Right ventricle myocardium inferior (tissue), 1 donor: ENCODE data around the gene FAM83D. TPM values are rescaled to one million over a fixed set of nuclear protein-coding genes. Genes with fewer than 3 reads are reported as not detected.

Source experiments
- ATAC-seq: fragments of 200-7000 bp; cut with Tn5 transposase; one replicate; pipeline ENCODE4 v1.9.1; 2020; ENCODE audit warnings: mild to moderate bottlenecking, moderate library complexity
- DNase-seq: peaks from one replicate; pipeline ENCODE4 v3.0.0; 2021; ENCODE audit errors: missing footprints
- intact Hi-C: fragments of 100-400 bp; cut with DNase I; formaldehyde crosslinking; loops from one replicate; pipeline ENCODE4 v1.11.0; 2022
- long read RNA-seq: library from polyadenylated mRNA; unstranded; transcript quantifications from one replicate; pipeline ENCODE4 v2.0.0, GENCODE V29; 2021
- total RNA-seq: library from RNA; stranded (reverse); fragmentation: NEBNext Ultra II Directional; extraction: Animal tissue kit (Norgen Biotek cat#: 25700); gene quantifications from one replicate; pipeline ENCODE4 v1.2.1, GENCODE V29; 2021
- donor health status: DM: no; HTN: yes; CAD: no; lungs with severe emphysema.

Gene FAM83D
- total RNA-seq, result 0.49 TPM
- long read RNA-seq, result 0 reads

- ATAC-seq, result peak; percentile 94
- DNase-seq, result peak; percentile 96
- intact Hi-C loops, result no loop called here
Measured at GRCh38 chr20:38926142-38926933, at the start of gene FAM83D. TSS of gene FAM83D (plus strand) at chr20:38926417. CDS start at chr20:38926443, 26 bp downstream.

- intact Hi-C loops, result no loop called here
- DNase-seq (no peak), ATAC-seq (no peak)
Measured at GRCh38 chr20:38877483-38877882, 48.7 kb upstream of the FAM83D start.

DNA sequence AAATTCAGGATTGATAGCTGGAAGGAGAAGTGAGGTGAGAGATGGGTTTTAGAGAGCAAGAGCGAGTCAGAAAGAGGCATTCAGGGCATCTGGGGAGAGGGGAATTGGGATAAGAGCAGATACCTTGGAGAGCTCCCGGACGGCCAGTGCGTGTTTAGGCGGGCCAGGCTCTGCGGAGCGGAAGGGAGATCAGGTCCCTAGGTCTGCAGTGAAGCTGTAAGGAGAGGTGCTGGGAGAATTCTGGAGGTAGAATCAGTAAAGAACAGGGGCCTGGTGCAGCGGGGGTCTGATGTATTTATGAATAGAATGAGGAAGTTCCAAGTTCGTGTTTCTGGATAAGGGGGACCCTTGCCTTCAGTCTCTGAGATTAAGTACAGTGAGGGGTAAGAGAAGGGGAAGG lies 47.4 kb upstream of the FAM83D start:
- DNase-seq (no peak), ATAC-seq (no peak)
- intact Hi-C loops, result no loop called here

DNA sequence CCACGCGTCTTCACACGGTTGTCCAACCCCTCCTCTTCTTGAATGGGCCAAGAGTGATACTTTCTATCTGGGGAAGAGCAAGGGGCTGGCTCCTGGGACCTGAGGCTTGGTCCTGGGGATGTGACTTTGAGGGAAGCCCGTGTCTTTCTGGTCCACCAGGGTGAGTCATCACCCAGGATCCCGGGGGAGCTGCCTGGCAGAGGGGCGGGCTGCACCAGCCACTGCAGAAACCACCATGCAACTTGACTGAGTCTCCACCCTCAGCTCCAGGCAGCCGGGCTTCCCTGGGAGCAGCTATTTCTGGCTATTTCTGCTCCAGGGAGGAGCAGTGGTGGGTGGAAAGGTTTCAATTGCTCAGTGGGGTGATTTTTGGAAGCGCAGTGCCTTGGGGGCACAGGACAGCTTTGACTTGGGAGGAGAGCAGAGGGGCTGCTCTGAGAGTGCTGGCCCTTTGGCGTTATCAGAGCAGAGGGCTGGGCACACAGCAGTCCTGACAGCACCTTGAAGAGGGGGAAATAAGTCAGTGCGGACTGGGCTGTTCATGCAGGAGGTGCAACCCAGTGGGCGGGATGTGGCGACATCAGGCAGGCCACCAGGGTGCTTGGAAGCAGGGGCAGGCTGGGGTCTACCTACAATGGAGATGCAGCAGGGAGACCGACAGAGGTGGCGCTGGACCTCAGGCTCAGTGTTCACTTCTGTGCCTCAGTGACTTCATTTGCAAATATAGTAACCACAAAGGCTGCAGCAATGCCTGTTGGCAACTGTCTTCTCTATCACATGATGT lies 45.1 kb upstream of the FAM83D start:
- no peak for ATAC-seq
- DNase-seq, result no peak

GRCh38 chr20:38881806-38882440 lies 44.3 kb upstream of the FAM83D start:
- no peak for ATAC-seq
- intact Hi-C loops, result no loop called here

More for the DNA sequence above, 45.1 kb upstream of the FAM83D start:
- intact Hi-C loops, result no loop called here

DNA sequence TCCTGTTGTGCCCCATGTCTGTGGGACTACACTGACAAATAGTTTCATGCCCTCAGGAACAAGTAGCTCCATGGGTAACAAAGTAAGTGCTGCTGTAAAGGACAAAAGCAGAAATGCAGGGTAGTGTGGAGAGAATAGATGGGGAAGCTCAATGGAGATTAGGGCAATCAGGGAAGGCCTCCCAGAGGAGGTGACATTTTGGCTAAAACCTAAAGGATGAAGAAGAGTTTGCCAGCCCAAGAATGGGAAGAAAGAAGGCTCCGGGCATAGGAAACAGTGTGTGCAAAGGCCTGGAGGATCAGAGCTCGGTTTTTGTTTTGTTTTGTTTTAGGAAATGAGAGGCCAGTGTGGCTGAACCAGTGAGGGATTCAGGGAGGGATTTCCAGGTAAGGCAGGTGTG lies 43.6 kb upstream of the FAM83D start:
- intact Hi-C loops, result no loop called here
- ATAC-seq, result no peak
- no peak for DNase-seq

More at GRCh38 chr20:38881806-38882440, 44.3 kb upstream of the FAM83D start:
- no peak for DNase-seq

DNA sequence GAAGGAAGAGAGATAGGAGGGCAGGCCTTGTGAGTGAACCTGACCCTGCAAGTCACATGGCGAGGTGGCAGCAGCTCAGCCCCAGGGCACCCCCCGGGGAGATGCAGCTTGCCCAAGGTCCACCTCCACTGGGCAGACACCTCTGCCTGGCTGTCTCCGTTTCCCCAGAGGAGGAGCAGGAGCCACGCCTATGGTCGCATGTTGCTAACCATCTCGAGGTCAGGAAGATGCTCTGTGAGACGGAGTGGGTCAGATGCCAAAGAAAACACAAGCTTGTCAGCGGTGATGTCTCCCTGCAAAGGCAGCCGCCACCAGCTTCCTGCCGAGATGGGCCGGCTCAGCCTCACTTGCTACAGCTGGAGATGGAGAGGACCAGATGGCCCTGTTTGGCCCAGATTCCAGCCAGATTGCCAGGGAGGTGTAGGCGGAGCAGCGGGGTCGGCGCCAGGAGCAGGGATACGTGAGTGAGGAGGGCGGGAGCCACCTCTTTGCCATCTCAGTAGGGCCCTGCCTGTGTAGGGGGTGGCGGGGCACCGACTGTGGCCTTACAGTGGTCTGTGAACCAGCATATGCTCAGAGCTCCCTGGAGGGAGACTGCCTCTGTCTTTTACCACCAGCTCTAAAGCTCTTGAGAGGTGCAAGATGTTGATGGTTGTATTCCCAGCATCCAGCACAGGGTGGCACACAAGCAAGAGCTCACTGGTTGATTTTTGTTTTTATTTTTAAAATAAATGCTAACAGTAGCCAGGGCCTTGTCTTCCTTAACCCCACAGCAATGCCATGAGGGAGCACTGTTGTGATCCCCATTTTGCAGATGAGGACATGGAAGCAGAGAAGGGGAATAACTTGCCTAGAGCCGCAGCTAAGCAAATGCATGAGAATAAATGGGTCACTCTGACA lies 42.9 kb upstream of the FAM83D start:
- intact Hi-C loops, result no loop called here
- DNase-seq (no peak), ATAC-seq (no peak)

- DNase-seq, result no peak
- intact Hi-C loops, result no loop called here
- ATAC-seq, result no peak
Measured at GRCh38 chr20:38883981-38884733, 42.1 kb upstream of the FAM83D start.

DNA sequence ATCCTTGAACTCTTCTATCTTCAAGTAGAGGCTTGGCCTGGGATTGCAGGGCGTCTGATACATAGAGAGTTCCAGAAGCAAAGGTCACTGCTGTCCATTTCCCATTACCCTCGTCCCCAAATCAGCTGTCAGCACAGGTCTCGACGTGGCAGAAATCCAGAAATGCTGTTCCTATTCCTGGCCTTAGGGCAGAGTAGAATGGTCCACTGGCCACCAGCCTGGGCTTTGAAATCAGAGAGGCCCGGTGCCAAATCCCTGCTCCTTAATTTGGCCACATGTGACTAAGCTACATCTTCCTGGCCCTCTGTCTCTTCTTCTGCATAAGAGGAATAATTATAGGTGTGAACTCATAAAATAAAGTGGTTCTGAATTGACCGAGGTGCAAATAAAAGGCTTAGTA lies 40.9 kb upstream of the FAM83D start:
- intact Hi-C loops, result no loop called here
- no peak for ATAC-seq
- DNase-seq, result no peak

- DNase-seq (no peak), ATAC-seq (no peak)
- intact Hi-C loops, result no loop called here
Measured at GRCh38 chr20:38888059-38888831, 38.0 kb upstream of the FAM83D start.

DNA sequence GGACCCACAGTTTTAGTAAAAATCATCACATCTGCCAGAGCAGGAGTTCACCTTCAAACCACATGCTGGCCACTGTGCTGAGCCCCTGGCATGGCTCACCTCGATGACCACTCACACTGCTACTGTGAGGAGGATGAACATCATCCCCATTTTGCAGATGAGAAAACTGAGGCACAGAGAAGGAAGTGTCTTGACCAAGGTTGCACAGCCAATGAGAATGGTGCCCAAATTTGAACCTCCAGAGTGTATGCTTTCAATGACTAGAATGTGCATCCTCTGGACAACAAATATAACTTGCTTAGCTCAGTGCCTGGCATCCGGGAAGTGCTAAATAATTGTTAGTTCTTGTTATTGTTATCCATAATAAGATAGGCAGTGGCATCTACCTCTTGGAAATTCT lies 37.2 kb upstream of the FAM83D start:
- no peak for DNase-seq
- no peak for ATAC-seq
- intact Hi-C loops, result no loop called here

DNA sequence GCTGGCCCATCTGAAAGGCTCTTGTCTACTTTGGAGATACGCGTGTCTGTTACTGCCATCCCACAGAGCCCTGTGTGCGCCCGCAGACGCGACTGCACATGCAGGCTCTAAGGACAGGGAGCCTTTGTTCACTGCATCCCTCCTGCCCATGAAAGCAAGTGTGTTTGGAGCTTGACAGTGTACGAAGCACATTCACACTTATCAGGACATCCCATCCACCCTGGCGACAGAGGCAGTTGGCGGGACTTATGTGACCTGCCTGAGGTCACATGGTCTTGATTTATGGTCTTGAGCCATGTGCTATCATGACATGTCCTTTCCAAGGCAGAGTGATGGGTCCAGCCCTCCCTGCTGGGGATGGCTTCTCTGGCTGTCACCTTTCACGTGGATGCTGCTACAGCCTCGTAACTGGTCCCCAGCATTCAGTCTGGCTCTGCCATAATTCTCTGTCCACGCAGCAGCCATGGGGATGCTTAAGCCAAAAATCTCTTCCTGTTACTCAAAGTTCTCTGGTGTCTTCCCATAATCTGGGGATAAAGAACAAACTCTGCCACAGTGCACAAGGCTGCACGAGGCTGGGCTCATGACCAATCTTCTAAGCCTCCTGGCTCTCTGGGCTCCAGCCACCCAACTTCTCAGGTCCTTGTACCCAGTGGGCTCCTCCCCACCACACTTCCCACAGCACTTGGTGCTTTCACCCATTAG lies 36.3 kb upstream of the FAM83D start:
- DNase-seq, result no peak
- ATAC-seq, result no peak
- intact Hi-C loops, result loop anchor here (5.0 kb wide), 2 partner anchors 83 to 243 kb away; partner anchors contain the start of gene PPP1R16B

- no peak for ATAC-seq
- intact Hi-C loops, result loop anchor here (5.0 kb wide), 2 partner anchors 83 to 243 kb away; partner anchors contain the start of gene PPP1R16B
- DNase-seq, result no peak
Measured at GRCh38 chr20:38890497-38890818, 35.8 kb upstream of the FAM83D start.

DNA sequence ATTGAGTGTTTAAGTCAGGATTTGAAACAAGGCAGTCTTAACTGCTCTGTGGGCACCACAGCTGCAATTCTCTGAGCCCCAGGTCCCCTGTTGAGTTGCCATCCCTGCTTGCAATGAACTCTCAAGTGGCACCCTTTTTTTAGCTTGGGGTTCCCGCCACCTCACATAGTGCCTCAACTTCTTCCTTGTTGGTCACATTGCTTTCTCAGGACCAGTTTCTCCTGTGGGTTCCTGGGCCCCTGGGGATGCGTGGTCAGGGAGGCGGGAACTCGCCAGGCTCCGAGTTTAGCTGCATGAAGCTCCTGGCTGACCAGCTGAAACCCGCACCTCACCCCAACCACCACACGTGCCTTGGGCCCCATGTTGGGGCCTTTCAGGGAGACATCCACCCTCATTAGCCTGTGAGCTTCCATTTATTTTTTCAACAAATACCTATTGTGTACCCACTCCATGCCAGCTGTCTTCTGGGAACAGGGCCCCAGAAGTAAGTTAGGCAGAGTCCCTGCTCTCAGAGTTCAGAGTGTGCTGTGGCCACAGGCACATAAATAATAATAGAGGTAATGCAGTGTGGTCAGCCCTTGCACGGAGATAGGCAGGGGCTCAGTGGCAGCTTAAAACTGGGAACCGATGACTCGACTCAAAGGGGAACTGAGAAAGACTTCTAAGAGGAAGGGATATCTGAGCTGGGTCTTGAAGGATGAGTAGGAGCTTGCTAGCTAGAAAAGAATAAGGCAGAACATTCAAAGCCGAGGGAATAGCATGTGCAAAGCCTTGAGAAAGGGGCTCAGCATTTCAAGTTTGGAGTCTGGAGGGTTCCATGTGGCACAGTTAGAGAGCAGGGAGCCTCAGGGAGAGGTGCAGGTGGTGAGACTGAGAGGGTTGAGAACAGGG lies 33.9 kb upstream of the FAM83D start:
- ATAC-seq (no peak), DNase-seq (no peak)
- intact Hi-C loops, result loop anchor here (5.0 kb wide), 2 partner anchors 85 to 245 kb away; partner anchors contain the start of gene PPP1R16B

GRCh38 chr20:38893056-38893564 lies 33.1 kb upstream of the FAM83D start:
- intact Hi-C loops, result loop anchor here (5.0 kb wide), 2 partner anchors 86 to 246 kb away; partner anchors contain the start of gene PPP1R16B
- DNase-seq, result no peak
- ATAC-seq, result no peak
